ENCODE measurements around the gene BCAN. TPM values are rescaled to one million over a fixed set of nuclear protein-coding genes. Genes with fewer than 3 reads are reported as not detected.

Gene BCAN
- polyA plus RNA-seq, 12 donors: 1.3 to 14.7 (median 2.4) TPM; not detected in 1

- no peak for DNase-seq
These were observed 54.8 kb downstream of the BCAN start for GRCh38 chr1:156696755-156697154.

- DNase-seq: no peak
These were observed 55.6 kb downstream of the BCAN start for GRCh38 chr1:156697481-156697880.

- no peak for DNase-seq
These were observed 57.1 kb downstream of the BCAN start for GRCh38 chr1:156698995-156699394.

- no peak for DNase-seq
These were observed 59.0 kb downstream of the BCAN start for GRCh38 chr1:156700736-156701531.

GRCh38 chr1:156703336-156703735 lies 61.4 kb downstream of the BCAN start:
- DNase-seq: no peak

GRCh38 chr1:156703741-156704140 lies 61.8 kb downstream of the BCAN start:
- DNase-seq: no peak

GRCh38 chr1:156704166-156704711 lies 62.3 kb downstream of the BCAN start:
- DNase-seq: no peak

GRCh38 chr1:156704930-156705320 lies 63.0 kb downstream of the BCAN start:
- DNase-seq: no peak

GRCh38 chr1:156705321-156705917 lies 63.5 kb downstream of the BCAN start, which contains the start of gene CRABP2:
TSS of gene CRABP2 (minus strand) at chr1:156705583. CDS start at chr1:156705446, 137 bp downstream.
- peak; percentile 83 for DNase-seq

- peak; percentile 91 for DNase-seq
These were observed 64.2 kb downstream of the BCAN start for GRCh38 chr1:156705918-156706656.

GRCh38 chr1:156706657-156707416 lies 64.9 kb downstream of the BCAN start:
- peak; percentile 93 for DNase-seq

- peak; percentile 80 for DNase-seq
These were observed 65.7 kb downstream of the BCAN start for GRCh38 chr1:156707417-156708217.

- no peak for DNase-seq
These were observed 66.3 kb downstream of the BCAN start for GRCh38 chr1:156708218-156708661.

GRCh38 chr1:156709031-156709430 lies 67.1 kb downstream of the BCAN start:
- no peak for DNase-seq

Other genes starting within 250 kb of the BCAN start
- 10 to 100 TPM in 11 of 12 donors, not detected in 1; 44.4 to 95.3 (median 69.1) TPM for gene MEF2D, start 141.3 kb upstream of the BCAN start, polyA plus RNA-seq (ENCODE audit: insufficient read length in 12 of 12)
- gene IQGAP3, start 69.6 kb upstream of the BCAN start, polyA plus RNA-seq (ENCODE audit: insufficient read length in 12 of 12): 10 to 100 TPM in 1 of 12 donors, 1 to 10 TPM in 10, not detected in 1; 4.6 to 15.7 (median 7.9) TPM
- under 1 TPM in 8 of 12 donors, not detected in 4; 0.19 to 0.70 (median 0.29) TPM for gene TTC24, start 62.4 kb upstream of the BCAN start, polyA plus RNA-seq (ENCODE audit: insufficient read length in 12 of 12)
- gene NAXE, start 50.3 kb upstream of the BCAN start, polyA plus RNA-seq (ENCODE audit: insufficient read length in 12 of 12): 10 to 100 TPM in 11 of 12 donors, not detected in 1; 21.4 to 36.4 (median 26.5) TPM
- gene GPATCH4, start 40.6 kb upstream of the BCAN start, polyA plus RNA-seq (ENCODE audit: insufficient read length in 12 of 12): 10 to 100 TPM in 11 of 12 donors, not detected in 1; 25.3 to 39.3 (median 28.2) TPM
- gene HAPLN2, start 22.7 kb upstream of the BCAN start, polyA plus RNA-seq (ENCODE audit: insufficient read length in 12 of 12): under 1 TPM in 8 of 12 donors, not detected in 4; 0.22 to 0.94 (median 0.39) TPM
- 1,000 to 10,000 TPM in 1 of 12 donors, 100 to 1,000 TPM in 11; 318 to 1,186 (median 743) TPM for gene NES, start 35.3 kb downstream of the BCAN start, polyA plus RNA-seq (ENCODE audit: insufficient read length in 12 of 12)
- gene CRABP2, start 63.5 kb downstream of the BCAN start, polyA plus RNA-seq (ENCODE audit: insufficient read length in 12 of 12): 100 to 1,000 TPM; 230 to 919 (median 293) TPM
- 10 to 100 TPM in 11 of 12 donors, not detected in 1; 16.8 to 26.5 (median 19.0) TPM for gene METTL25B, start 86.4 kb downstream of the BCAN start, polyA plus RNA-seq (ENCODE audit: insufficient read length in 12 of 12)
- 10 to 100 TPM in 11 of 12 donors, not detected in 1; 21.7 to 44.6 (median 27.8) TPM for gene ISG20L2, start 86.6 kb downstream of the BCAN start, polyA plus RNA-seq (ENCODE audit: insufficient read length in 12 of 12)
- gene MRPL24, start 99.0 kb downstream of the BCAN start, polyA plus RNA-seq (ENCODE audit: insufficient read length in 12 of 12): 10 to 100 TPM in 11 of 12 donors, not detected in 1; 34.7 to 70.4 (median 66.3) TPM
- gene HDGF, start 109.6 kb downstream of the BCAN start, polyA plus RNA-seq (ENCODE audit: insufficient read length in 12 of 12): 100 to 1,000 TPM in 11 of 12 donors, not detected in 1; 134 to 205 (median 142) TPM
- 10 to 100 TPM in 11 of 12 donors, not detected in 1; 59.0 to 97.7 (median 65.5) TPM for gene PRCC, start 125.4 kb downstream of the BCAN start, polyA plus RNA-seq (ENCODE audit: insufficient read length in 12 of 12)
- gene SH2D2A, start 174.7 kb downstream of the BCAN start, polyA plus RNA-seq (ENCODE audit: insufficient read length in 12 of 12): 1 to 10 TPM in 1 of 12 donors, under 1 TPM in 9, not detected in 2; 0.26 to 1.4 (median 0.56) TPM
- under 1 TPM in 10 of 12 donors, not detected in 2; 0.30 to 0.83 (median 0.40) TPM for gene INSRR, start 217.0 kb downstream of the BCAN start, polyA plus RNA-seq (ENCODE audit: insufficient read length in 12 of 12)
- 1 to 10 TPM in 1 of 12 donors, under 1 TPM in 9, not detected in 2; 0.20 to 1.0 (median 0.49) TPM for gene NTRK1, start 218.7 kb downstream of the BCAN start, polyA plus RNA-seq (ENCODE audit: insufficient read length in 12 of 12)